ENCODE data around the gene NDUFS4. TPM values are rescaled to one million over a fixed set of nuclear protein-coding genes. Genes with fewer than 3 reads are reported as not detected.

The NDUFS4 gene
- total and polyA plus RNA-seq, 9 of the 15 experiments (the other 6 are each of a cell fraction or from before 2014, with no cell fraction given) = 68.7 to 313 (median 113) TPM

GRCh38 chr5:53552561-53552960 is 7.9 kb upstream of the NDUFS4 start:
- Histone ChIP-seq H2AFZ (ENCODE audit: low read depth, low read length) (0 out of 2 replicates have a peak overlapping the region, but pooled peaks have one; percentile 4), H3K4me3 (no peak overlapping the region), H3K79me2 (ENCODE audit: control insufficient read depth, insufficient read depth, low read length) (no peaks in the 10 kb centered on the region), H3K9me3 (replicated peaks; ENCODE audit: control insufficient read depth, insufficient read depth, low read depth, low read length) (no peaks in the 10 kb centered on the region), H4K20me1 (replicated peaks; ENCODE audit: control insufficient read depth, insufficient read depth, low read length) (no peaks in the 10 kb centered on the region), H3K9me1 (ENCODE audit: control insufficient read depth, insufficient read depth, low read length) (no peaks in the 10 kb centered on the region), H3K27ac (ENCODE audit: extremely low read depth, low read depth, low read length) (no peak overlapping the region), H3K9ac (ENCODE audit: insufficient read depth in 1 of 2, low read depth in 2 of 2, low read length in 2 of 2) (no peak overlapping the region), H3K4me1 (replicated peaks in 1 of 2; ENCODE audit: control insufficient read depth in 2 of 2, insufficient read depth in 2 of 2, low read length in 2 of 2) (peaks cover 0 to 20% of the 10 kb centered on the region in 2 experiments; a peak in 3 of 5 replicates), H3K4me2 (ENCODE audit: insufficient read depth, low read length) (peak overlapping the region; percentile 17; the same call in 1 of the 2 replicates), H3K36me3 (ENCODE audit: control insufficient read depth, insufficient read depth, low read length) (no peaks in the 10 kb centered on the region), H3K27me3 (ENCODE audit: control insufficient read depth in 2 of 2, insufficient read depth in 2 of 2, low read length in 2 of 2) (no peaks in the 10 kb centered on the region)
- no peak for FAIRE-seq
- in situ Hi-C loops (cut with MboI) (no loop called here), intact Hi-C loops (cut with micrococcal nuclease) (no loop called here)
- POLR2A ChIA-PET = interaction anchor here (0.7 to 1.6 kb wide), 2 partner anchors 15 to 20 kb away, joined by 3 to 6 read pairs; no protein-coding TSS in a partner anchor
- CTCF ChIA-PET (ENCODE audit: low intra/inter-chr PET ratio) = no interaction called here
- ATAC-seq = no peak
- BruUV-seq (replicated peaks) = no TSS peak
- TF ChIP-seq NFIC (IDR thresholded peaks at IDR 0.05) (peak; percentile 81), ZNF561 (CRISPR knock-in tag; conservative IDR thresholded peaks at IDR 0.05) (no peak), RCOR1 (IDR thresholded peaks at IDR 0.05; ENCODE audit: borderline replicate concordance in 1 of 2, low read depth in 2 of 2, low read length in 2 of 2) (0 out of 4 replicates have a peak, but pooled peaks of 1 of the 2 experiments have one; percentile 33), CBFA2T3 (IDR thresholded peaks at IDR 0.05) (peak; percentile 52), FOXA3 (CRISPR knock-in tag; conservative IDR thresholded peaks at IDR 0.05 in 1 of 2, IDR thresholded peaks at IDR 0.05 in 1 of 2) (peak in 1 of 2 experiments; percentile 73; a peak in 2 of 4 replicates), POLR3G (IDR thresholded peaks at IDR 0.05; ENCODE audit: extremely low read depth, insufficient read length, insufficient replicate concordance) (no peak), PRDM10 (IDR thresholded peaks at IDR 0.05; ENCODE audit: partially characterized antibody) (peak; percentile 57), ZNF232 (CRISPR knock-in tag; IDR thresholded peaks at IDR 0.05) (no peak), MAFG (tag; conservative IDR thresholded peaks at IDR 0.05) (no peak), POLR2AphosphoS2 (IDR thresholded peaks at IDR 0.05; ENCODE audit: low read length) (no peak), PTRF (tag; IDR thresholded peaks at IDR 0.05) (no peak), FOXK2 (conservative IDR thresholded peaks at IDR 0.05 in 1 of 2, IDR thresholded peaks at IDR 0.05 in 1 of 2; ENCODE audit: low read depth in 2 of 2) (0 out of 4 replicates have a peak, but pooled peaks of 1 of the 2 experiments have one; percentile 39), ZNF586 (CRISPR knock-in tag; conservative IDR thresholded peaks at IDR 0.05) (no peak), MTA1 (IDR thresholded peaks at IDR 0.05; ENCODE audit: borderline replicate concordance) (0 out of 2 replicates have a peak, but pooled peaks have one; percentile 24)
- 0% methylated on average over 3 of the region's 3 CpGs for WGBS (ENCODE audit: insufficient coverage, low coverage, missing lambda C conversion rate)
- peak in 2 of 4 experiments; percentile 18 to 21 for DNase-seq (ENCODE audit: extremely low read depth in 1 of 4, low spot score in 3 of 4)
